ENCODE results near the gene MYO3B.
"Not testable (repeated sequence)": the region's sequence is repeated elsewhere in the genome, so short reads cannot be mapped to it uniquely, and the experiment has no call there.

MYO3B gene

GRCh38 chr2:170377500-170378207, 199.7 kb downstream of the MYO3B start:
- no peak for DNase-seq

GRCh38 chr2:170380267-170380666, 202.3 kb downstream of the MYO3B start:
- DNase-seq: no peak

GRCh38 chr2:170381678-170382077, 203.7 kb downstream of the MYO3B start:
- DNase-seq: no peak

GRCh38 chr2:170386554-170386953, 208.6 kb downstream of the MYO3B start:
- no peak for DNase-seq

GRCh38 chr2:170391018-170391417, 213.1 kb downstream of the MYO3B start:
- no peak for DNase-seq

- no peak for DNase-seq
Observed at GRCh38 chr2:170391697-170392096, 213.8 kb downstream of the MYO3B start.

GRCh38 chr2:170393861-170394498, 216.0 kb downstream of the MYO3B start:
- no peak for DNase-seq

GRCh38 chr2:170394641-170395387, 216.9 kb downstream of the MYO3B start:
- DNase-seq: no peak

GRCh38 chr2:170396799-170397459, 219.0 kb downstream of the MYO3B start:
- no peak for DNase-seq

- DNase-seq: no peak
Observed at GRCh38 chr2:170401187-170401586, 223.2 kb downstream of the MYO3B start.

- DNase-seq: no peak
Observed at GRCh38 chr2:170404846-170405245, 226.9 kb downstream of the MYO3B start.

GRCh38 chr2:170405326-170405725, 227.4 kb downstream of the MYO3B start:
- no peak for DNase-seq

GRCh38 chr2:170408461-170409163, 230.7 kb downstream of the MYO3B start:
- no peak for DNase-seq

- DNase-seq: peak; percentile 88
Observed at GRCh38 chr2:170409164-170409535, 231.2 kb downstream of the MYO3B start.

GRCh38 chr2:170411660-170412059, 233.7 kb downstream of the MYO3B start:
- no peak for DNase-seq

- no peak for DNase-seq
Observed at GRCh38 chr2:170420961-170421687, 243.2 kb downstream of the MYO3B start.

- DNase-seq: no peak
Observed at GRCh38 chr2:170423919-170424318, 246.0 kb downstream of the MYO3B start.

GRCh38 chr2:170425281-170425751, 247.4 kb downstream of the MYO3B start:
- DNase-seq: no peak

- no peak for DNase-seq
Observed at GRCh38 chr2:170428868-170429267, 250.9 kb downstream of the MYO3B start.

- no peak for DNase-seq
Observed at GRCh38 chr2:170432823-170433222, 254.9 kb downstream of the MYO3B start.

GRCh38 chr2:170433448-170433847, 255.5 kb downstream of the MYO3B start:
- DNase-seq: no peak

GRCh38 chr2:170434396-170434795, 256.4 kb downstream of the MYO3B start:
- not testable (repeated sequence) for DNase-seq

Measured in activated effector memory CD4-positive, alpha-beta T cell treated with anti-CD3 and anti-CD28 coated beads, Interleukin-2, amount 50 U/mL, for 16 hours (primary cell).